CD4-positive, alpha-beta T cell treated with Interleukin-1 beta for 1 hour (primary cell): ENCODE measurements around the gene RIC8B.

ENCODE experiments used
- DNase-seq, 2 donors: peaks; one replicate each; pipeline ENCODE4 v3.0.0-alpha.2; 2020 to 2022

RIC8B gene

DNA sequence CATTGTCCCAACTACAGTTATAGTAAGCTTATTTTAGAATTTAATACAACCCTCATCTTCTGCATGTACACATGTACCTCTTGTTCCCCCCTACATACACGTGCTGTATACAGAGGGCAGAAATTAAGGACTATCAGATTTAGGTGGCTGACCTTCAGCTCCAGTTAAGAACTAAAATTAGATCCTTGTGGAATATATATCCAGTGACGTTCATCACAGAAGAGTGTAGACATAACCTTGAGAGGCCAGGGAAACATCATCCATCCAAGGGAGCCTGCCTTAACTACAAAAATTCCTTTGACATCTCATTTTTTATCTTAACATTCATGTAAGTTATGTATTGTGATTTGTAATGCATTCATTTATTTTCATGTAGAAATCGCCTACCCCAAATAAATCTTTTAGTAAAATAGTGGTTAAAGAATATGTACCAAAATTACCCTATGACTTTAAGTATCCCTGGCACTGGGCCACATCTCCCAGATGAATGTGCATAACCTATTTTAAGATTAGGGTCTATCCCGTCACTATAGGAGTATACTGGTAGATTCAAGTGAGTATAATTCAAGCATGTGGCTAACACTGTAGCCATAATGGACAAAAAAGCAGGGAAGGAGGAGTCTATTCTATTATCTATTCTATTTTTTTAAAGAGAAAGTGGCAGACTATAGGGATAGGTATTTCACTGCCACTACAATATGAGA lies 27.5 kb downstream of the RIC8B start:
- DNase-seq: no peak

DNA sequence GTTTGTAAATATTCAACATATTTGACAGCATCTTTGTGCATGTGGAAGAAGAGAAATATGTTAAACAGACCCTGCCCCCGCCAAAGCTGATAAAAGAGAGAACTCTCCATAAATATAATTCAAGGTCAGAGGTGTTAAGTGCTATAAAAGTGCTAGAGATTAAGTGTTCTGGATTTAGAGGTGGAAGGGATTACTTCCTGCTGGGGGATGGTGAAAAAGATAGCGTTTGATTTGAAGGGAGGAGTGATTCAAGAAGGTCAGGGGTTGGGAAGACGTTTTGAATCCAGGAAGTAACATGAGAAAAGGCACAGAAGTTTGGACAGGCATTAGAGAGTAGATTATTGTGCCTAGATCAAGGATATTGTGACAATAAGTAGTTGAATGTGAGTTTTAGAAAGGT lies 30.2 kb downstream of the RIC8B start:
- DNase-seq: no peak

DNA sequence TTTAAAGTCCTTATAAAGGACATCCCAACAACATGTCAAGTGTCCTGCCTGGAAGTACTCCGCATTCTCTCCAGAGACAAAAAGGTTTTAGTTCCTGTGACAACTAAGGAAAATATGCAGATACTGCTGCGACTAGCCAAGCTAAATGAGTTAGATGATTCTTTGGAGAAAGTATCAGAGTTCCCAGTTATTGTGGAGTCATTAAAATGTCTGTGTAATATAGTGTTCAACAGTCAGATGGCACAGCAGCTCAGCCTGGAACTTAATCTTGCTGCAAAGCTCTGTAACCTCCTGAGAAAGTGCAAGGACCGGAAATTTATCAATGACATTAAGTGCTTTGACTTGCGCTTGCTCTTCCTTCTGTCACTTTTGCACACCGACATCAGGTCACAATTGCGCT lies 40.2 kb downstream of the RIC8B start:
- DNase-seq: no peak

DNA sequence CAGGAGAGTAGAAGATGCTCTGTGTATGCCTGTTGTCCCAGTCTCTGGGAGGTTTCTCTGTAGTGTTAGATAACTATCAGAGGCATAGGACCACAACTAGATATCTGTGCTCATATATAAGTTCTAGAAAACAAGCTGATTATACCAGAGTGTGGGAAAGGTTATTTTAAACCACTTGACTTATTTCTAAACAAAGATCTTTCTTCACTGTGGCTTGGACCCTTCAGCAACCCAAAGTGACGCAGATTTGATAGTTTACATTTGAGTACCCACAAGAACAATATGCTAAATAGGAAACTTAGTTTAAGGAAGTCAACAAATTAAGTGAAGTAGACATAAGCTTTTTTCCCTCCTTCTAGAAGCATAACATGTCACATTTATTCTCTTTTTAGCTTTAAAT lies 41.3 kb downstream of the RIC8B start:
- no peak for DNase-seq

GRCh38 chr12:106816231-106816630 lies 41.7 kb downstream of the RIC8B start:
- DNase-seq: no peak

GRCh38 chr12:106819991-106820390 lies 45.5 kb downstream of the RIC8B start:
- no peak for DNase-seq

- no peak for DNase-seq
These were observed 57.2 kb downstream of the RIC8B start for GRCh38 chr12:106831699-106832098.

- no peak for DNase-seq
These were observed 63.3 kb downstream of the RIC8B start for GRCh38 chr12:106837782-106838181.

DNA sequence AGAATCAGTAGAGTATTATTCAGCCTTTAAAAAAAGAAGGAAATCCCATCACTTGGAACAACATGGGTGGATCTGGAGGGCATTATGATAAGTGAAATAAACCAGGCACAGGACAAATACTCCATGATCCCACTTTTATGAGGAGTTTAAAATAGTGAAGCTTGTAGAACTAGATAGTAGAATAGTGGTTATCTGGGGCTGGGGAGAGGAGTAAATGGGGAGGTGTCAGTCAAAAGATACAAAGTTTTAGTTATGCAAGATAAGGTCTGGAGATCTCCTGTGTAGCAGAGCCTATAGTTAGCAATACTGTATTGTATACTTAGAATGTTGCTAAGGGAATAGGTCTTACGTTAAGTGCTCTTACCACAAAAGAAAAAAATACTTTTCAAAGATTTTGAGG lies 64.9 kb downstream of the RIC8B start:
- no peak for DNase-seq

DNA sequence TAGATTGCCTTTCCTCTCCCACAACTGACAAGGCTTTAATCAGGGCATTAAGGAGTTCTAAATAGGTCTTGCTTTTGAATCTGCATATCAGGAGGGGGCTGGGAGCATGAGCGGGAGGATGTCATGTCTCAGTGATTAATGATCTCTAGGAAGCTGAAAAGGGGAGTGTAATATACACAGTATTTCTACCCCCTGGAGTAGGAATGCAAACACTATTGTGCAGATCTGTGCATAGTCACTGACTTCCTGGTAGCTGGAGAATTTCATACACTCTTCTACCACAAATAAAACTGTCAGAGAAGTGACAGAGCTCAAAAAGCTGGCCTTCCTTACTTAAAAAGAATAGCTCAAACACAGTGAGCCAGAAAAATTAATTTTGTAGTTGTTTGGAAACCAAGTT lies 65.8 kb downstream of the RIC8B start:
- no peak for DNase-seq

- DNase-seq: peak; percentile 20 to 59
These were observed 67.2 kb downstream of the RIC8B start for GRCh38 chr12:106841510-106842302.

- no peak for DNase-seq
These were observed 71.4 kb downstream of the RIC8B start for GRCh38 chr12:106845902-106846301.

DNA sequence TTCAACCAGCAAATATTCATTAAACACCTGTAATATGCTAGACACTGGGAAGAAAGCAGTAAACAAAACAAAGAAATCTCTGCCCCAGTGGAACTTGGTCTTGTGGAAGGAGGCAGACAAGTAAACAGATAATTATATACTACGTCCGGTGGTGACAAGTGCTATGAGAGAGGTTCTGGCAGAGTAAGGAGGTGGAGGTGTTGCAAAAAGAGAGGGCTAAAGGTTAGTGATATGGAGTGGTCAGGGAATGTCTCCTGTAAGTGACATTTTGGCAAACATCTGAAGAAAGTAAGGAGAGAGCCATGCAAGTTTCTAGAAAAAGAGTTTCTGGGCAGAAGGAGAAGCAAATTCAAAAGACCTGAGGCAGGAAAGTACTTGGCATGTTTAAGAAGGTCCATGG lies 73.4 kb downstream of the RIC8B start:
- DNase-seq: no peak

DNA sequence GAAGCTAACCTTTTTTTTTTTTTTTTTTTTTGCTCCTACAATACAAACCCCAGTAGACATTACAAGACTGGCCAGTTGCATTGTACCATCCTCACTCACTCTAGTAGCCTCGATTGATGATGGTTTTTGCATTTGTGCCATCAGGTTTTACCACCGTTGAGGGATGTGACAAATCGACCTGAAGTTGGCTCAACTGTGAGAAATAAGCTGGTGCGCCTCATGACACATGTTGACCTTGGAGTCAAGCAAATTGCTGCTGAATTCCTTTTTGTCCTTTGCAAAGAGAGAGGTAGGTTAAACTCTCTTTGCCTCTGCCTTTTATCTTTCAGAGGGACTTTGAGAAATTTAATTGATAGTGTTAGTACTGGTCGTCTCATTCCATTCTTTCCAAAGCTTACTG lies 76.8 kb downstream of the RIC8B start:
- DNase-seq: no peak

GRCh38 chr12:106854723-106855122 lies 80.2 kb downstream of the RIC8B start:
- no peak for DNase-seq

- DNase-seq: no peak
These were observed 80.8 kb downstream of the RIC8B start for GRCh38 chr12:106855221-106855758.

GRCh38 chr12:106861984-106862916 lies 87.8 kb downstream of the RIC8B start:
- no peak for DNase-seq

GRCh38 chr12:106863189-106863588 lies 88.7 kb downstream of the RIC8B start:
- DNase-seq: no peak

DNA sequence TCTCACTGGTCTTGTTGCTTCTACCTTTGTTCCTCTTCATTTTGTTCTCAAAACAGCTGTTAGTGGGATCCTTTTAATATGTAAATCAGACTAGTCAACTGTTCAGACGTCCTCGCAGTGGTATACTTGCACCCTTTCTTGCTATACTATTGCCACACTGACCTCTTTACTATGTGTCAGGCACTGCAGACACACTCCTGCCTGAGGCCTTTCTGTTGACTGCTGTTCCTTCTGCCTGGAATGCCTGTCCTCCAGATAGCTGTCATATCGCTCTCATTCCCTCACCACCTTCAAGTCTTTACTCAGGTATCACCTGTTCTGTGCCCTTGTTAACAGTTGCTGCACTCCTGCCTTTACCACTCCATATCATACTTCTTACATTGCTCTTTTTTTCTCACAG lies 91.2 kb downstream of the RIC8B start:
- no peak for DNase-seq

DNA sequence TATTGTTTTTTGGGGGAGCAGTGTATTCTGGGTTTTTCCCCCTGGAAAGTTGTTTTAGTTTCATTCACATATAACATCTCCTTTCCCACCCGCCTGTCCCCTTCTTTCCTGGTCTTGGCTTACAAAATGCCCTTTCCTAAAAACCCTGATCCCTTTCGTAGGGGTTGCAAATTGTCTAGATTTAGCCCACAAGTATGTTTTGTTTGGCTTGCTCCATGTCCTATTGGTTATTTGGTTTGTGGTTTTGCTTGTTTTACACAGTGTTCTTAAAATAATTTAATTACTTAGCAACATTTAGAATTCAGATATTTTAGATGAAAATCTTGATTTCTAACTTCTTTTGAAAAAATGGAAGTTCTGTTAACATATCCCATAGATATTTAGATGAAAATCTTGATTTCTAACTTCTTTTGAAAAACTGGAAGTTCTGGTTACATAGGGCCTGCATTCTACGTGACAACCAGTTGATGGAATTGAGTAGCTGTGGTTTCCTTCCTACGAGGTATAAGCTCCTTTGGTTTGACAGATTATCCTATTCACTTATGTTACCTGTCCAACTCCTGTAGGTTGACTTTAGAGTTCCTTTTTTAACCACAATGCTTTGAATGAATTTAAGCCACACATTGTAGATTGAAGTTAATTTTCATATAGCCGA lies 92.1 kb downstream of the RIC8B start:
- DNase-seq: no peak

GRCh38 chr12:106867651-106868050 lies 93.2 kb downstream of the RIC8B start:
- DNase-seq: no peak

- DNase-seq: no peak
These were observed 94.7 kb downstream of the RIC8B start for GRCh38 chr12:106868982-106869700.
